GM06990 (cell line): ENCODE data around the gene MBP.
"Not testable (repeated sequence)": the region's sequence is repeated elsewhere in the genome, so short reads cannot be mapped to it uniquely, and the experiment has no call there.

Experiments
- DNase-seq: peaks from one replicate; pipeline ENCODE4 v3.0.0-alpha.2; 2011; ENCODE audit not compliant: insufficient read length; ENCODE audit errors: extremely low read depth
- H3K27me3 ChIP-seq: replicated peaks from 2 replicates; pipeline ENCODE4 v1.6.0; 2011; ENCODE audit warnings: low read length; ENCODE audit not compliant: control insufficient read depth, insufficient read depth
- H3K36me3 ChIP-seq: 2 replicates; pipeline ENCODE4 v1.5.1; 2011; ENCODE audit warnings: low read length; ENCODE audit not compliant: control insufficient read depth, insufficient read depth
- H3K4me3 ChIP-seq: replicated peaks from 2 replicates; pipeline ENCODE4 v1.5.1; 2011; ENCODE audit warnings: low read depth, mild to moderate bottlenecking, control low read depth, low read length
- CTCF ChIP-seq: IDR thresholded peaks from 2 replicates; pipeline ENCODE4 v1.5.1; 2011; ENCODE audit warnings: low read length, control low read depth, mild to moderate bottlenecking, inconsistent platforms; ENCODE audit not compliant: insufficient read depth, poor library complexity, severe bottlenecking

Gene MBP

GRCh38 chr18:76965555-76966151, 166.9 kb downstream of the MBP start:
- not testable (repeated sequence) for DNase-seq, H3K27me3 ChIP-seq, H3K36me3 ChIP-seq
- H3K4me3 ChIP-seq, result peak overlapping the region; percentile 39
- peak; percentile 20 for TF ChIP-seq CTCF

GRCh38 chr18:76963936-76964335, 168.6 kb downstream of the MBP start:
- H3K36me3 ChIP-seq, result peaks cover 6% of the 10 kb centered on the region
- no peak for DNase-seq
- H3K27me3 ChIP-seq, result no peaks in the 10 kb centered on the region
- H3K4me3 ChIP-seq, result no peak overlapping the region
- TF ChIP-seq CTCF, result no peak

GRCh38 chr18:76962851-76963250, 169.7 kb downstream of the MBP start:
- Histone ChIP-seq H3K36me3 (peaks cover 8% of the 10 kb centered on the region), H3K4me3 (no peak overlapping the region), H3K27me3 (no peaks in the 10 kb centered on the region)
- TF ChIP-seq CTCF, result no peak
- no peak for DNase-seq

GRCh38 chr18:76960528-76961035, 172.0 kb downstream of the MBP start:
- DNase-seq, result no peak
- TF ChIP-seq CTCF, result no peak
- Histone ChIP-seq H3K4me3 (no peak overlapping the region), H3K36me3 (peaks cover 6% of the 10 kb centered on the region), H3K27me3 (no peaks in the 10 kb centered on the region)

- no peak for DNase-seq
- H3K27me3 ChIP-seq, result no peaks in the 10 kb centered on the region
- no peak for TF ChIP-seq CTCF
- H3K4me3 ChIP-seq, result no peak overlapping the region
- H3K36me3 ChIP-seq, result peaks cover 6% of the 10 kb centered on the region
These were observed 173.0 kb downstream of the MBP start for GRCh38 chr18:76959605-76960004.
